NCI-H187 treated with DMSO at 0.1 percent for 48 hours (cell line): ENCODE results near the gene CFAP141.

Experiments
- DNase-seq: peaks from one replicate; lab custom pipeline; 2025; lab: John Stamatoyannopoulos, UW

CFAP141 gene

GRCh38 chr1:154171223-154171583 lies 34.9 kb downstream of the CFAP141 start:
- no peak for DNase-seq

- no peak for DNase-seq
Measured at GRCh38 chr1:154170547-154171222, 35.4 kb downstream of the CFAP141 start.

- DNase-seq = no peak
Measured at GRCh38 chr1:154167461-154167860, 38.7 kb downstream of the CFAP141 start.

- no peak for DNase-seq
Measured at GRCh38 chr1:154166207-154166606, 39.9 kb downstream of the CFAP141 start.

- no peak for DNase-seq
Measured at GRCh38 chr1:154159554-154159953, 46.6 kb downstream of the CFAP141 start.

GRCh38 chr1:154158307-154159125 lies 47.6 kb downstream of the CFAP141 start:
- DNase-seq = no peak

GRCh38 chr1:154157520-154158306 lies 48.4 kb downstream of the CFAP141 start:
- no peak for DNase-seq

- DNase-seq = no peak
Measured at GRCh38 chr1:154155251-154155650, 50.9 kb downstream of the CFAP141 start.

- DNase-seq = no peak
Measured at GRCh38 chr1:154154534-154155191, 51.5 kb downstream of the CFAP141 start, which contains the start of gene NUP210L. NUP210L (minus strand) TSS chr1:154155073.

- no peak for DNase-seq
Measured at GRCh38 chr1:154154053-154154452, 52.1 kb downstream of the CFAP141 start.

- DNase-seq = no peak
Measured at GRCh38 chr1:154151311-154151710, 54.8 kb downstream of the CFAP141 start.
